Activated naive CD8-positive, alpha-beta T cell treated with anti-CD3 and anti-CD28 coated beads, Interleukin-2, amount 50 U/mL, for 24 hours (primary cell): ENCODE data around the gene TEKT5.
"Not testable (repeated sequence)": the region's sequence is repeated elsewhere in the genome, so short reads cannot be mapped to it uniquely, and the experiment has no call there.

ENCODE experiments used
- ATAC-seq: fragments of 150-1000 bp; cut with Tn5 transposase; one replicate; pipeline ENCODE4 v1.10.0; 2021
- DNase-seq: peaks from one replicate; pipeline ENCODE4 v3.0.0; 2021
- H3K27ac Mint-ChIP-seq: one replicate; pipeline ENCODE4 v1.8.0; 2021; ENCODE audit warnings: mild to moderate bottlenecking, mixed read lengths
- H3K27me3 Mint-ChIP-seq: one replicate; pipeline ENCODE4 v1.8.0; 2021; ENCODE audit warnings: mixed read lengths
- H3K36me3 Mint-ChIP-seq: one replicate; pipeline ENCODE4 v1.8.0; 2021; ENCODE audit warnings: low read depth, mixed read lengths
- H3K4me1 Mint-ChIP-seq: one replicate; pipeline ENCODE4 v1.8.0; 2021; ENCODE audit warnings: mixed read lengths
- H3K4me3 Mint-ChIP-seq: one replicate; pipeline ENCODE4 v1.8.0; 2021; ENCODE audit warnings: mild to moderate bottlenecking, moderate library complexity, mixed read lengths
- H3K9me3 Mint-ChIP-seq: one replicate; pipeline ENCODE4 v1.8.0; 2021; ENCODE audit warnings: mixed read lengths

Gene TEKT5

DNA sequence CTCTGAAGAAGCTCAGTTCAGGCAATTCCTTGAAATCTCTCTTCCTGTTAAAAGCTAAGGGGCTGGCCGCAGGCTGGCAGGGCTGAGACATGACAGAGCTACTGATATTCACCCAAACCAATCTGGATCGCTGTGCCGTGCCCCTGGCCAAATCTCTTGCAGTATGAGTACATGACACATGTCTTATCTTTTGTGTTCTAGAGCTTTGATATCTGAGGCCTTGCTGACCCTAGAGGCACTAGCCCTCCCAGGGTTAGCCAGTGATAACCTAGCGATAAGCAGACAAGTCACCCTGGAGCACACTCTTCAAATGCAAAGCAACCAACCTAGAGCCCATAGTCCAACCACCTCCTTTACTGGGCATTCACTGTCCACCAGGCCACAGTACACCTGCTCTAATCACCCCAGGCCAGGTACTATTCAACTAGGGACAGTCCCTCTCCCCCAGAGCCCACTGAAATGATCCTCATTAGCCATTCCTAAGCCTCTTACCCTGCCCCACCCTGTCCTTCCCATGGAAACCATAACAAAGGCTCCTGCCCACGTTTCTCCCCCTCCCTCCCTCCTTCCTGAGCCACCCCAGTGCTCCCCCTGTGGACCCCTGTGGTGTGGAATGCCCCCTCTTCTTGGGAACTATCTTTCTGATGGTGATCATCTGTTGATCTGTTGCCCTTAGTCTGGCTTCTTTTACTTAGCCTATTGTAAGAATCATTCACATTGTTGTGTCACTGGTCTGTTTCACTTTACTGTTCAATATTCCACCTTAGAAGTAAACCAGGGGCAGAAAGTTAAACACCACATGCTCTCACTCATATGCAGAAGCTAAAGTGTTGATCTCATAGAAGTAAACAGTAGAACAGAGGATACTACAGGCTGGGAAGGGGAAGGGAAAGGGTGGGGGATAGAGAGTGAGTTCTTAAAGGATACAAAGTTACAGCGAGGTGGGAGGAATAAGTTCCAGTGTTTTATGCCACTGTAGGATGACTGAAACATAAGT is 52.5 kb downstream of the TEKT5 start:
- Mint-ChIP-seq H3K36me3 (no peaks in the 10 kb centered on the region), H3K27ac (no peak overlapping the region), H3K9me3 (no peaks in the 10 kb centered on the region), H3K27me3 (peaks cover 3% of the 10 kb centered on the region), H3K4me3 (no peak overlapping the region), H3K4me1 (no peaks in the 10 kb centered on the region)
- no peak for ATAC-seq
- no peak for DNase-seq

DNA sequence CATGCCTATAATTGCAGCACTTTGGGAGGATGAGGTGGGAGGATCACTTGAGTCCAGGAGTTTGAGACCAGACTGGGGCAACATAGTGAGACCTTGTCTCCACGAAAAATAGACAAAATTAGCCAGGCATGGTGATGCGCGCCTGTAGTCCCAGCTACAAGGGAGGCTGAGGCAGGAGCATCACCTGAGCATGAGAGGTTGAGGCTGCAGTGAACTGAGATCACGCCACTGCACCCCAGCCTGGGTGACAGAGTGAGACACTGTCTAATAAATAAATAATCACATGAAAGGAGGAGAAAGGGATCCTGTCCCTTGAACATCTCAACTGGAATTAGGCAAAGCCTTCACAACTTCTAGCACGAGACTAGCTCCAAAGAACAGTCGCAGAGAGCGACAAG is 53.2 kb downstream of the TEKT5 start:
- H3K36me3 Mint-ChIP-seq = no peaks in the 10 kb centered on the region
- H3K27me3 Mint-ChIP-seq = peaks cover 3% of the 10 kb centered on the region
- no peak for ATAC-seq
- H3K4me1 Mint-ChIP-seq = no peaks in the 10 kb centered on the region
- no peak overlapping the region for H3K4me3 Mint-ChIP-seq
- H3K9me3 Mint-ChIP-seq = no peaks in the 10 kb centered on the region
- H3K27ac Mint-ChIP-seq = no peak overlapping the region
- no peak for DNase-seq

DNA sequence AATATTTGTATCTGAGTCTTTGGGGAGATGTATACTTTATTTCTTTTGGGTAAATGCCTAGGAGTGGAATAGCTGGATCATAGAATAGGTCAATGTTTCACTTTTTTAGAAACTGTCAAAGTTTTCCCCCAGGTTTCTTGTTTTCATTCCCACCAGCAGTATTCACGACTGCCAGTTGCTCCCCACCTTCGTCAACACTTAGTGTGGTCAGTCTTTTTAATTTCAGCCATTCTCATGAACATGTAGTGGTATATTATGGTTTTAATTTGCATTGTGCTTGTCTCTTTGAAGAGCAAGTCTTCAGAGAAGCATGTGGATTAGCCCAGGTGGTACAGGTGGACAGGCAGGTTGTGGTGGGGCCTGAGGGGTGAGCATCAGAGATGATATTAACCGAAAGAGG is 53.8 kb downstream of the TEKT5 start:
- H3K27me3 Mint-ChIP-seq = peaks cover 3% of the 10 kb centered on the region
- H3K4me1 Mint-ChIP-seq = no peaks in the 10 kb centered on the region
- no peaks in the 10 kb centered on the region for H3K9me3 Mint-ChIP-seq
- DNase-seq = no peak
- no peak overlapping the region for H3K4me3 Mint-ChIP-seq
- H3K27ac Mint-ChIP-seq = no peak overlapping the region
- ATAC-seq = no peak
- H3K36me3 Mint-ChIP-seq = no peaks in the 10 kb centered on the region

DNA sequence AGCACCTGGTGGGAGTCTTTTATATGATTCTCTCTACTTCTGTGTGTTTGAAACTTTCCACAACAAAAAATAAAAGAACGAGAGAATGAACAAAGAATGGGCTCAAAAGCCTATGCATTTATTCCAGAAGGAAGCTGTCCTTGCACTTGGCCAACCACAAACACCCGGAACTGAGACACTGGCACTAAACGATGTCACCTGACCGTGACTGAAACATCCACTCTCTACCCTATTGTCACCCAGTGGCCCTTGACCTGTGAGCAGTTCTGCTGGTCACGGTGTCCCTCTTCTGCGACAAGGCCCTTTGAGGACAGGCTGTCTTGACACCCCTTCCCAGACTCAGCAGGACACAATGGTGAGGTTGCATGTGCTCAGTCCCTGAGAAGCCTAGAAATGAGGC is 56.6 kb downstream of the TEKT5 start:
- Mint-ChIP-seq H3K4me3 (no peak overlapping the region), H3K9me3 (no peaks in the 10 kb centered on the region), H3K27me3 (peaks cover 9% of the 10 kb centered on the region), H3K27ac (no peak overlapping the region), H3K4me1 (no peaks in the 10 kb centered on the region), H3K36me3 (no peaks in the 10 kb centered on the region)
- DNase-seq = no peak
- no peak for ATAC-seq

DNA sequence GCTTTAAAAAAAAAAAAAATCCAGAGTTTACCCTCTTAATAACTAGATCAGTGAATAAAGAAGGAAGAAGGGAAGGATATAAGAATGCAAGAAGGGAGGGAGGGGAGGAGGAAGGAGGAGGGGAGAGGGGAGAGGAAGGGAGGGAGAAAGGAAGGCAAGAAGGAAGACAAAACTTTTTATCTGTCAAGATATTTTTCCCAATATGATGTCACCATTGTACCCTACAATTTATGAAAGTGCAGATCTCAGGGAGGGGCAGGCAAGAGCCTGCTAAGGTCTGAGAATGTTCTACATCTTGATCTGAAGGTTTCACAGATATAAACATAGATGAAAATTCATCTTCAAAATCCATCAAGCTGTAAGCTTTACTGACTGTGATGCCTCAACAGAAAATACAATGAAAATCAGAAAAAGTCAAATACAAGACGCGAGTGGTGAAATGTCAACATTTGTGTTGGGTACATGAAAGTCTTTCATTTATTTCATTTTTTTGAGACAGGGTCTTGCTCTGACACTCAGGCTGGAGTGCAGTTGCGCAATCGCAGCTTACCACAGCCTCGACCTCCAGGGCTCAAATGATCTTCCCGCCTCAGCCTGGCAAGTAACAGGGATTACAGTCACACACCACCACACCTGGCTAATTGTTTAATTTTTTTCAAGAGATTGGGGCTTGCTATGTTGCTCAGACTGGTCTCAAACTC is 57.2 kb downstream of the TEKT5 start:
- H3K27me3 Mint-ChIP-seq = peaks cover 9% of the 10 kb centered on the region
- H3K27ac Mint-ChIP-seq = no peak overlapping the region
- ATAC-seq = no peak
- no peak overlapping the region for H3K4me3 Mint-ChIP-seq
- no peaks in the 10 kb centered on the region for H3K36me3 Mint-ChIP-seq
- no peak for DNase-seq
- H3K9me3 Mint-ChIP-seq = no peaks in the 10 kb centered on the region
- H3K4me1 Mint-ChIP-seq = no peaks in the 10 kb centered on the region

DNA sequence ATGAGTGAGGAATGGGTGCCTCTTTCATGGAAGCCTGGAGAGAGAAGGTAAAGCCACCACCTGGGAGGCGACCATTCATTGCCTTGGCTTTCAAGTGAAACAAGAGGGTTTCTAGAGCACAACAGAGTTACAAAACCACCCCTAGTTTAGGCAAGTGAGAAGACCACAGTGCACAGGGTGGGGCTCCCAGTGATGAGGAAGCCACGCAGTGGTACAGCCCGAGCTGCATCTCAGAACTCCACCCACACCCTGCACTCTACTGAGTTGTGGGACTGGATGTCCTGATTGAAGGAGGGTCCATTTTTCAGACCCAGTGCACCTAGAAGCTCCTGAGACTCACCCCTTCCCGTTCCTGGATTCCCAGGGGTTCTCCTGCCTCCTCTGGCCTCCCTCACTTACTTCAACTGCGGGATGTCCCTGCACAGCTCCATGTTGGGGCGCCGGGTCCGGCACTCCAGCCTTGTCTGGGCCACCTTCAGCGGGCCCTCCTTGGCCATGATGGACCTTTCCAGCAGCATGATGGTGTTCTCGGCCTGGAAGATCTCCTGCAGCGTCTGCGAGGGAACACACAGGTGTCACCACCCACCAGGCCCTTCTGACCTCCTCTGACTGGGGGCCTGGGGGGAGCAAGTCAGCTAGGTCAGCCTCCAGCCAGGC is 59.2 kb downstream of the TEKT5 start:
- no peaks in the 10 kb centered on the region for H3K9me3 Mint-ChIP-seq
- peaks cover 9% of the 10 kb centered on the region for H3K27me3 Mint-ChIP-seq
- no peaks in the 10 kb centered on the region for H3K4me1 Mint-ChIP-seq
- H3K4me3 Mint-ChIP-seq = no peak overlapping the region
- ATAC-seq (no peak), DNase-seq (no peak)
- no peaks in the 10 kb centered on the region for H3K36me3 Mint-ChIP-seq
- no peak overlapping the region for H3K27ac Mint-ChIP-seq

DNA sequence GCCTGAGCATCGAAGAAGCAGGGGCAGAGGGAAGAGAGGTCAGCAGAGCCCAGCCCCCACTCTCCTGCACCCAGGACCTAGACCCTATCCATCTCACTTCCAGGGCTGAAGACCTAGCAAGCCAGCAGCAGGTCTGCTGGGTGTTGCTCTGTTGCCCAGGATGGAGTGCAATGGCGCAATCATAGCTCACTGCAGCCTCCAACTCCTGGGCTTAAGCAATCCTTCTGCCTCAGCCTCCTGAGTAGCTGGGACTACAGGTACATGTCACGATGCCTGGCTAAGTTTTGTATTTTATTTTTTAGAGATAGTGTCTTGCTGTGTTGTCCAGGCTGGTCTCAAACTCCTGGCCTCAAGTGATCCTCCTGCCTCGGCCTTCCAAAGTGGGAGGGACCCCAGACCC is 61.3 kb downstream of the TEKT5 start:
- H3K4me1 Mint-ChIP-seq, H3K4me3 Mint-ChIP-seq, ATAC-seq, H3K27me3 Mint-ChIP-seq, H3K27ac Mint-ChIP-seq, H3K36me3 Mint-ChIP-seq, DNase-seq, H3K9me3 Mint-ChIP-seq: not testable (repeated sequence)

DNA sequence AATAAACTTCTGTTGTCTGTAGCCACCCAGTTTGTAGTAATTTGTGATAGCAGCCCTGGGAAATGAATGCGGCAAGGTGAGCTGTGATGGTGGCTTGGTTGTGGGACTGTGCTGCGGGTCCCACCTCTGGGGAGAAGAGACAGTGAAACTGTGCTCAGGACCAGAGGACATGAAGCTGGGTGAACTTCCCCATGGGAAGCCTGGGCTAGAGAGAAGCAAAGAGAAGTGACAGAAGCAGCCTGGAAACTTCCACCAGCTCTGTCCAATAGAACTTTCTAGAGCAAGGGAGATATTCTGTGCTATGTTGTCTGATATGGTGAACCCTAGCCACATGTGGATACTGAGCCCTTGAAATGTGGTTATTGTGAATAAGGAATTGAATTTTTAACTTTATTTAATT is 62.8 kb downstream of the TEKT5 start:
- ATAC-seq = peak; percentile 28
- Mint-ChIP-seq H3K9me3 (no peaks in the 10 kb centered on the region), H3K4me3 (no peak overlapping the region), H3K27ac (no peak overlapping the region), H3K36me3 (no peaks in the 10 kb centered on the region), H3K4me1 (no peaks in the 10 kb centered on the region), H3K27me3 (peaks cover 9% of the 10 kb centered on the region)
- DNase-seq = no peak

DNA sequence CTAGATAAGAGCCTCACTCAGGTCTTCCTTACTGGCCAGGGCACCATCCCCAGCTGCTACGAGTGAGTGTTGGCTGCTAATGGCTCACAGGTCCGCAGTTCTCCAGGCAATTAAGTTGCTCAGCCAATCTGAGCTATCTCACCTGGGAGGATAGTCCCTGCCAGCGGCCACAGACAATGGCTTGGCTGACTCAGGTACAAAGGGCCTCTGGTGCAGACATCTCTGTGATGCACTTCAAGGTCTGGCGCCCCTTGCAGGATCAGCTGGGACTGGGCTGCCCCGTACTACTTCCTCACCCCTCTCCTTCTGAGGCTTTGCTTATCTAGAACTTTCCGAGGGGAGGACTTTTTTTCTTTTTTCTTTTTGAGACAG is 65.2 kb downstream of the TEKT5 start:
- Mint-ChIP-seq H3K4me3 (no peak overlapping the region), H3K9me3 (no peaks in the 10 kb centered on the region), H3K36me3 (no peaks in the 10 kb centered on the region), H3K4me1 (no peaks in the 10 kb centered on the region), H3K27ac (no peak overlapping the region), H3K27me3 (peaks cover 9% of the 10 kb centered on the region)
- DNase-seq (no peak), ATAC-seq (no peak)

DNA sequence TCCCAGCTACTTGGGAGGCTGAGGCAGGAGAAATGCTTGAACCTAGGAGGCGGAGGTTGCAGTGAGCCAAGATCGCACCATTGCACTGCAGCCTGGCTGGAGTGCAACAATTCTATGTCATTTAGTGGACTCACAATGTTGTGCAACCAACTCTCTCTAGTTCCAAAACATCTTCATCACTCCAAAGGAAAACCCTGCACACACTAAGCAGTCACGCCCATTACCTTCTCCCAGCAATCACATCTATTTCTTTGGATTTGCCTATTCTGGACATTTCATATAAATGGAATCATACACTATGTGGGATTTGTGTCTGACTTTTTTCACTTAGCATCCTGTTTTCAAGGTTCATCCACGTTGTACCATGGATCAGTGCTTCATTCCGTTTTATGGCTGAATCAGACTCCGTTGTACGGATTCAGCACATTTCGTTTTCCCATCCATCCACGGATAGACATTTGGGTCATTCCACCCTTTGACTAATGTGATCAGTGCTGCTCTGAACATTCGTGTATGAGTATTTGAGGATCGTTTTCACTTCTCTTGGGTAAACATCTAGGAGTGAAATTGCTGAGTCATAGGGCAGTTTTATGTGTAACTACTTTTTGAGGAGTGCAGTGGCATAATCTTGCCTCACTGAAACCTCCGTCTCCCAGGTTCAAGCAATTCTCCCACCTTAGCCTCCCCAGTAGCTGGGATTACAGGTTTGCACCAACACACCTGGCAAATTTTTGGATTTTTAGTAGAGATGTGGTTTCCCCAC is 69.0 kb downstream of the TEKT5 start:
- H3K27ac Mint-ChIP-seq = no peak overlapping the region
- DNase-seq (no peak), ATAC-seq (no peak)
- no peaks in the 10 kb centered on the region for H3K4me1 Mint-ChIP-seq
- H3K4me3 Mint-ChIP-seq = no peak overlapping the region
- H3K27me3 Mint-ChIP-seq = peaks cover 3% of the 10 kb centered on the region
- H3K36me3 Mint-ChIP-seq = no peaks in the 10 kb centered on the region
- no peaks in the 10 kb centered on the region for H3K9me3 Mint-ChIP-seq

DNA sequence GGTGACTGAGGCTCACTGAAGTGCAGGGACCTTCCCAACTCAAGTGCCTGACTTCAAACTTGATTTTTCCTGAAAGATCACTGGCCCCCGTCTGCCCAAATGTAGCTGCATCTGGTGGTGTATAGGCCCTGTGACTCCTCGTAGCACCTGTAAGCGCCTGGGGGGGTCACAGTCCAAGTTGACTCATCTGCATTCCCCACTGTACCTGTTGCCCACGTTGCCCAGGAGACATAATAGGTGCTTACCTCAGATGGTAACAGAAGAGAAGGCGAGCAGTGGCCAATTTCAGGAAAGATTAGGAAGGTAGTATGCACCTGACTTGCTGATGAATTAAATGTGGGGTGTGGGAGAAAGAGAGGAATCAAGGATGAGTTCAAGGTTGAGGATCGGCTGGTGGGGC is 70.2 kb downstream of the TEKT5 start:
- no peaks in the 10 kb centered on the region for H3K4me1 Mint-ChIP-seq
- no peaks in the 10 kb centered on the region for H3K36me3 Mint-ChIP-seq
- no peak overlapping the region for H3K27ac Mint-ChIP-seq
- no peak for DNase-seq
- peaks cover 3% of the 10 kb centered on the region for H3K27me3 Mint-ChIP-seq
- no peak overlapping the region for H3K4me3 Mint-ChIP-seq
- no peaks in the 10 kb centered on the region for H3K9me3 Mint-ChIP-seq
- no peak for ATAC-seq

DNA sequence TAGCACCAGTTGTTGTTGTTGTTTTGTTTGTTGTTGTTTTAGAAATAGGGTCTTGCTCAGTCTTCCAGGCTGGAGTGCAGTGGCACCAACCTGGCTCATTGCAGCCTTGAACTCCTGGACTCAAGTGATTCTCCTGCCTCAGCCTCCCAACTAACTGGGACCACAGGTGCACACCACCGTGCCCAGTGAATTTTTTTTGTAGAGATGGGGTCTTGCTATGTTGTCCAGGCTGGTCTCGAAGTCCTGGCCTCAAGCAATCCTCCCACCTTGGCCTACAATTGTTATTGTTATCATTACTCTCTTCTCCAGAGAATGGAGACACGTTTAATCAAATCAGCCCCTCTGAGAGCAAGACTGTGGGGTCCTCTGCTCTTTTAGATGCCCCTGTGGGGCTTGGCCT is 71.7 kb downstream of the TEKT5 start:
- peaks cover 10% of the 10 kb centered on the region for H3K27me3 Mint-ChIP-seq
- DNase-seq (no peak), ATAC-seq (no peak)
- no peak overlapping the region for H3K4me3 Mint-ChIP-seq
- H3K27ac Mint-ChIP-seq = no peak overlapping the region
- H3K36me3 Mint-ChIP-seq = no peaks in the 10 kb centered on the region
- no peaks in the 10 kb centered on the region for H3K4me1 Mint-ChIP-seq
- no peaks in the 10 kb centered on the region for H3K9me3 Mint-ChIP-seq

DNA sequence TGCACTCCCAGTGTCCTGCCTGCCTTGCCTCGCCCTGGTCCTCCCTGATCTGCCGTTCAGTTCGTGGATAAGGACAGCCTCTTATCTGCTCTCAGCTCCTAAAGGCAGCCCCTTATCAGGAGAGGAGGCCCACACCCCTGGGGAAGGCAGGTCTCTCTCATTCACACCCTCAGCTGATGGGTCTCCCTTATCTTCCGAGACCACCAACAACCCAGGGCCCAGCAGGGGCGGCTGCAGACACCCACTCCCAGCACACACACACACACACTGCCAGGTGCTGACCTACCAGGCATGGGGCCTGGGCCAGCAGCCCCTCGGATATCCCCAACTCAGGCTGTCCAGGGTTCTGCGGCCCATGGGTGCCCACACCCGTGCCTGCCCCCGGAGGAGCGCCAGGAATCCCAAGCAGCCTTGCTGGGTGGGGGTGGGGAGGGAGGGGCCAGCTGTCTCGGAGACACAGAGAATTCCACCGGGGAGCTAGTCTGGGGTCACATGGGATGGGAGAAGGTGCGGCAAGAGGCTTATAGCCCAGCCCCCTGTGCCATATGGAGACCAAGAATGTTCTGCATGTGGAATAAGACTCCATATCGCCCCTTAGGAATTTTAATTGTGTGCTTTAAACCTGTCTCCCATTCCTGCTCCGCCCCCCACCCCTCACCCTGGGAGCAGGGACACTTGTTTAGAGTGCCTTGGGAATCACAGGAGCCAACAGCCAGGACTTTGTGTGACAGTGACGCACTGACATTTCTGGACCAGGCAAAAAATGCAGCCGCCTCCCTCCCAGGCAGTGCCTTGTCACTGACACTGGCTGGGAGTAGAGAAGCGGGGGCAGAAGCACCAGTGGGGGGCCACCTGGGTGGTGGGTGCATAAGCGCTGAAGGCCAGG is 72.5 kb downstream of the TEKT5 start:
- H3K4me3 Mint-ChIP-seq = no peak overlapping the region
- H3K4me1 Mint-ChIP-seq = no peaks in the 10 kb centered on the region
- no peaks in the 10 kb centered on the region for H3K36me3 Mint-ChIP-seq
- ATAC-seq = no peak
- no peaks in the 10 kb centered on the region for H3K9me3 Mint-ChIP-seq
- H3K27ac Mint-ChIP-seq = no peak overlapping the region
- DNase-seq = no peak
- peaks cover 10% of the 10 kb centered on the region for H3K27me3 Mint-ChIP-seq
